B cell (primary cell): ENCODE results near the gene ATRNL1. TPM values are rescaled to one million over a fixed set of nuclear protein-coding genes. Genes with fewer than 3 reads are reported as not detected.

ENCODE experiments used
- ATAC-seq: fragments of 200-7000 bp; cut with Tn5 transposase; one replicate; pipeline ENCODE4 v1.10.0; 2021; ENCODE audit warnings: low read depth, mild to moderate bottlenecking, moderate number of reproducible peaks, moderate library complexity
- CTCF ChIA-PET: fragments of 350-600 bp; sonication (Branson Sonifier 250); formaldehyde crosslinking; loops from one replicate; lab custom pipeline; 2021; ENCODE audit warnings: antibody characterized with exemption, inconsistent platforms; lab: Charles Lee
- POLR2A ChIA-PET: fragments of 350-600 bp; sonication (Branson Sonifier 250); formaldehyde crosslinking; loops from one replicate; lab custom pipeline; 2021; ENCODE audit warnings: antibody characterized with exemption; lab: Charles Lee
- DNase-seq: peaks from one replicate; pipeline ENCODE4 v3.0.0; 2013
- H2AFZ ChIP-seq: 2 replicates; pipeline ENCODE4 v1.6.1; 2012; ENCODE audit warnings: mild to moderate bottlenecking, low read depth, low read length; ENCODE audit not compliant: insufficient read depth, poor library complexity, severe bottlenecking
- H3K27ac ChIP-seq, 2 donors: 1 replicate in 1 of 2; 2 replicates in 1 of 2; pipeline ENCODE4 v1.5.1; 2012 to 2013; ENCODE audit warnings: low read length in 2 of 2, mild to moderate bottlenecking in 2 of 2, moderate library complexity in 1 of 2
- H3K27me3 ChIP-seq, 4 experiments: fragments of 200-600 bp in 1 of 4; sonication (generic) in 1 of 4; replicated peaks in 1 of 4; 1 replicate in 2 of 4; 2 replicates in 2 of 4; pipeline versions ENCODE4 v1.6.1 to v1.7.0; 2013 to 2016; ENCODE audit warnings: low read length in 3 of 4, mild to moderate bottlenecking in 2 of 4, mixed read lengths in 1 of 4, moderate library complexity in 1 of 4; ENCODE audit not compliant: insufficient read depth in 4 of 4, control insufficient read depth in 3 of 4; ENCODE audit errors: control extremely low read depth in 1 of 4
- H3K36me3 ChIP-seq, 2 experiments: replicated peaks in 1 of 2; 1 replicate in 1 of 2; 2 replicates in 1 of 2; pipeline versions ENCODE4 v1.6.1 to v1.7.1; 2013; ENCODE audit warnings: low read length in 1 of 2; ENCODE audit not compliant: insufficient read depth in 2 of 2, control insufficient read depth in 1 of 2; ENCODE audit errors: control extremely low read depth in 1 of 2, extremely low read depth in 1 of 2
- H3K4me1 ChIP-seq, 2 donors: fragments of 200-600 bp in 1 of 2; sonication (generic) in 1 of 2; 1 replicate in 1 of 2; 2 replicates in 1 of 2; pipeline versions ENCODE4 v1.5.1 to v1.6.1; 2013 to 2017; ENCODE audit warnings: low read length in 2 of 2; ENCODE audit not compliant: control insufficient read depth in 2 of 2, insufficient read depth in 2 of 2
- H3K4me2 ChIP-seq: replicated peaks from 2 replicates; pipeline ENCODE3; 2012; ENCODE audit warnings: mild to moderate bottlenecking, low read depth, low read length; ENCODE audit not compliant: poor library complexity, severe bottlenecking
- H3K4me3 ChIP-seq, 5 experiments: fragments of 200-600 bp in 1 of 5; sonication (generic) in 1 of 5; 1 replicate in 3 of 5; 2 replicates in 2 of 5; pipeline versions ENCODE4 v1.5.1 to v1.7.0; 2011 to 2016; ENCODE audit warnings: low read length in 4 of 5, mild to moderate bottlenecking in 4 of 5, low read depth in 2 of 5, control low read depth in 1 of 5, moderate library complexity in 1 of 5; ENCODE audit not compliant: insufficient read depth in 1 of 5; ENCODE audit errors: control extremely low read depth in 1 of 5, extremely low read depth in 1 of 5
- H3K79me2 ChIP-seq: fragments of 200-600 bp; sonication (generic); one replicate; pipeline ENCODE4 v1.6.0; 2016; ENCODE audit warnings: low read length; ENCODE audit not compliant: control insufficient read depth, insufficient read depth
- H3K9ac ChIP-seq: fragments of 200-600 bp; sonication (generic); 2 replicates; pipeline ENCODE4 v1.6.1; 2017; ENCODE audit warnings: mild to moderate bottlenecking, low read length, moderate library complexity
- H3K9me3 ChIP-seq, 3 donors: one replicate each; pipeline versions ENCODE4 v1.6.1 to v1.7.1; 2013; ENCODE audit warnings: low read length in 2 of 3; ENCODE audit not compliant: control insufficient read depth in 2 of 3, insufficient read depth in 1 of 3; ENCODE audit errors: control extremely low read depth in 1 of 3
- H4K20me1 ChIP-seq: 2 replicates; pipeline ENCODE4 v1.6.0; 2012; ENCODE audit warnings: mild to moderate bottlenecking, low read length; ENCODE audit not compliant: insufficient read depth, control insufficient read depth, poor library complexity, severe bottlenecking
- H3K27ac Mint-ChIP-seq: one replicate; pipeline ENCODE4 v1.8.0; 2021; ENCODE audit warnings: mixed read lengths
- H3K27me3 Mint-ChIP-seq: one replicate; pipeline ENCODE4 v1.8.0; 2021; ENCODE audit warnings: mixed read lengths
- H3K4me1 Mint-ChIP-seq: one replicate; pipeline ENCODE4 v1.8.0; 2021; ENCODE audit warnings: mixed read lengths
- H3K4me3 Mint-ChIP-seq: one replicate; pipeline ENCODE4 v1.8.0; 2021; ENCODE audit warnings: mixed read lengths
- H3K9me3 Mint-ChIP-seq: one replicate; pipeline ENCODE4 v1.8.0; 2022; ENCODE audit warnings: mixed read lengths; ENCODE audit not compliant: insufficient read depth
- CTCF ChIP-seq: fragments of 200-600 bp; IDR thresholded peaks from one replicate; pipeline ENCODE4 v1.8.0; 2022; ENCODE audit warnings: antibody characterized with exemption, mild to moderate bottlenecking
- EZH2 ChIP-seq: IDR thresholded peaks from 2 replicates; pipeline ENCODE4 v1.6.1; 2012; ENCODE audit warnings: borderline replicate concordance, low read depth, mild to moderate bottlenecking, moderate library complexity, low read length; ENCODE audit not compliant: insufficient read depth, poor library complexity, severe bottlenecking
- WGBS: methylation state at CpG from one replicate; pipeline ENCODE4 v1.1.5; 2013; ENCODE audit warnings: missing lambda C conversion rate; ENCODE audit not compliant: insufficient coverage; 5-methylcytosine and 5-hydroxymethylcytosine counted together
- intact Hi-C: fragments of 100-400 bp; cut with micrococcal nuclease; formaldehyde crosslinking; loops from one replicate; pipeline ENCODE4 v1.10.0; 2022
- polyA plus RNA-seq: library from polyadenylated mRNA; depleted of rRNA; stranded (reverse); fragments of >200 nt; gene quantifications from 2 replicates; pipeline ENCODE4 v1.2.3, GENCODE V29; 2012
- total RNA-seq, 2 donors: library from RNA; stranded (reverse); fragments of 120-200 nt in 1 of 2; gene quantifications; 1 replicate in 1 of 2; 2 replicates in 1 of 2; pipeline versions ENCODE4 v1.2.3 to v1.2.4, GENCODE V29; 2013 to 2022

Gene ATRNL1
- total and polyA plus RNA-seq, 2 donors (not counting 1 experiment from before 2014, with no cell fraction given), result 0.24 to 2.2 TPM

GRCh38 chr10:115674496-115674895, 581.3 kb downstream of the ATRNL1 start:
- Mint-ChIP-seq H3K27ac (no peak overlapping the region), H3K4me3 (no peak overlapping the region), H3K9me3 (no peaks in the 10 kb centered on the region), H3K27me3 (no peaks in the 10 kb centered on the region), H3K4me1 (no peaks in the 10 kb centered on the region)
- no peaks in the 10 kb centered on the region for H3K36me3 ChIP-seq
- CTCF ChIA-PET, result no interaction called here
- H3K4me2 ChIP-seq, result no peak overlapping the region
- DNase-seq (no peak), ATAC-seq (no peak)
- no peaks in the 10 kb centered on the region for H3K4me1 ChIP-seq
- no peak overlapping the region for H3K4me3 ChIP-seq
- H4K20me1 ChIP-seq, result no peaks in the 10 kb centered on the region
- H3K27ac ChIP-seq, result no peak overlapping the region
- intact Hi-C loops, result no loop called here
- no peaks in the 10 kb centered on the region for H3K27me3 ChIP-seq
- no peaks in the 10 kb centered on the region for H3K79me2 ChIP-seq
- no peak overlapping the region for H3K9ac ChIP-seq
- WGBS, result no CpG with 5 or more reads among the region's 1 CpG
- POLR2A ChIA-PET, result no interaction called here
- no peak overlapping the region for H2AFZ ChIP-seq
- no peaks in the 10 kb centered on the region for H3K9me3 ChIP-seq
- TF ChIP-seq CTCF (no peak), EZH2 (no peak)

- H3K27me3 Mint-ChIP-seq, result no peaks in the 10 kb centered on the region
- H3K9me3 ChIP-seq, result no peaks in the 10 kb centered on the region
- H3K36me3 ChIP-seq, result no peaks in the 10 kb centered on the region
- no peaks in the 10 kb centered on the region for H3K4me1 Mint-ChIP-seq
- whole genome bisulfite sequencing, result no CpG with 5 or more reads among the region's 4 CpGs
- H3K27ac ChIP-seq, result no peak overlapping the region
- no peaks in the 10 kb centered on the region for H4K20me1 ChIP-seq
- DNase-seq (no peak), ATAC-seq (no peak)
- H2AFZ ChIP-seq, result no peak overlapping the region
- no peaks in the 10 kb centered on the region for H3K27me3 ChIP-seq
- TF ChIP-seq CTCF (no peak), EZH2 (no peak)
- no peak overlapping the region for H3K9ac ChIP-seq
- intact Hi-C loops, result no loop called here
- no peak overlapping the region for H3K4me2 ChIP-seq
- no peak overlapping the region for H3K4me3 ChIP-seq
- no peaks in the 10 kb centered on the region for H3K9me3 Mint-ChIP-seq
- POLR2A ChIA-PET, result no interaction called here
- H3K4me3 Mint-ChIP-seq, result no peak overlapping the region
- CTCF ChIA-PET, result no interaction called here
- no peak overlapping the region for H3K27ac Mint-ChIP-seq
- no peaks in the 10 kb centered on the region for H3K4me1 ChIP-seq
- H3K79me2 ChIP-seq, result no peaks in the 10 kb centered on the region
These were observed 603.6 kb downstream of the ATRNL1 start for GRCh38 chr10:115696747-115697146.
